Duodenal mucosa (tissue), 2 donors: ENCODE data around the gene TPCN1.

Experiments
- H3K27ac ChIP-seq: one replicate; pipeline ENCODE4 v1.7.0; 2013; ENCODE audit warnings: low read depth, low read length
- H3K27me3 ChIP-seq, 2 donors: one replicate each; pipeline ENCODE4 v1.7.0; 2013; ENCODE audit warnings: low read length in 2 of 2, control low read depth in 1 of 2; ENCODE audit not compliant: insufficient read depth in 2 of 2, control insufficient read depth in 1 of 2
- H3K36me3 ChIP-seq, 2 donors: one replicate each; pipeline ENCODE4 v1.7.0; 2013; ENCODE audit warnings: low read length in 2 of 2, control low read depth in 1 of 2; ENCODE audit not compliant: insufficient read depth in 2 of 2, control insufficient read depth in 1 of 2
- H3K4me1 ChIP-seq, 2 donors: one replicate each; pipeline ENCODE4 v1.7.0; 2013; ENCODE audit warnings: low read length in 2 of 2, control low read depth in 1 of 2; ENCODE audit not compliant: insufficient read depth in 2 of 2, control insufficient read depth in 1 of 2
- H3K4me3 ChIP-seq, 2 donors: one replicate each; pipeline ENCODE4 v1.7.0; 2013; ENCODE audit warnings: low read length in 2 of 2, low read depth in 1 of 2
- H3K9ac ChIP-seq, 2 donors: one replicate each; pipeline ENCODE4 v1.7.0; 2013; ENCODE audit warnings: low read length in 2 of 2, low read depth in 1 of 2
- H3K9me3 ChIP-seq, 2 donors: one replicate each; pipeline ENCODE4 v1.7.0; 2013; ENCODE audit warnings: low read length in 2 of 2, control low read depth in 1 of 2; ENCODE audit not compliant: control insufficient read depth in 1 of 2

The TPCN1 gene

GRCh38 chr12:113241191-113242025 lies 20.1 kb downstream of the TPCN1 start:
- Histone ChIP-seq H3K9ac (peak overlapping the region; percentile 11 to 52), H3K4me1 (peaks cover 82 to 86% of the 10 kb centered on the region in 2 donors), H3K9me3 (no peaks in the 10 kb centered on the region), H3K27me3 (no peaks in the 10 kb centered on the region), H3K4me3 (peak overlapping the region; percentile 9 to 11), H3K36me3 (peaks cover 3 to 16% of the 10 kb centered on the region in 2 donors), H3K27ac (peak overlapping the region; percentile 81)

GRCh38 chr12:113242026-113242418 lies 20.8 kb downstream of the TPCN1 start:
- peak overlapping the region in 1 of 2 donors; percentile 9 for H3K4me3 ChIP-seq
- H3K27ac ChIP-seq: peak overlapping the region; percentile 81
- peaks cover 6 to 22% of the 10 kb centered on the region in 2 donors for H3K36me3 ChIP-seq
- peaks cover 82 to 86% of the 10 kb centered on the region in 2 donors for H3K4me1 ChIP-seq
- H3K9me3 ChIP-seq: no peaks in the 10 kb centered on the region
- H3K9ac ChIP-seq: peak overlapping the region in 1 of 2 donors; percentile 52
- H3K27me3 ChIP-seq: no peaks in the 10 kb centered on the region

- H3K9me3 ChIP-seq: no peaks in the 10 kb centered on the region
- H3K4me1 ChIP-seq: peaks cover 84 to 86% of the 10 kb centered on the region in 2 donors
- peaks cover 6 to 26% of the 10 kb centered on the region in 2 donors for H3K36me3 ChIP-seq
- no peaks in the 10 kb centered on the region for H3K27me3 ChIP-seq
- peak overlapping the region in 1 of 2 donors; percentile 9 for H3K4me3 ChIP-seq
- peak overlapping the region in 1 of 2 donors; percentile 52 for H3K9ac ChIP-seq
- peak overlapping the region; percentile 81 for H3K27ac ChIP-seq
Observed at GRCh38 chr12:113242560-113242959, 21.3 kb downstream of the TPCN1 start.

GRCh38 chr12:113244047-113244460 lies 22.8 kb downstream of the TPCN1 start:
- no peaks in the 10 kb centered on the region for H3K9me3 ChIP-seq
- peak overlapping the region; percentile 15 for H3K27ac ChIP-seq
- H3K4me3 ChIP-seq: peak overlapping the region in 1 of 2 donors; percentile 8
- peaks cover 73 to 76% of the 10 kb centered on the region in 2 donors for H3K4me1 ChIP-seq
- H3K36me3 ChIP-seq: peaks cover 3 to 32% of the 10 kb centered on the region in 2 donors
- H3K27me3 ChIP-seq: no peaks in the 10 kb centered on the region
- H3K9ac ChIP-seq: peak overlapping the region in 1 of 2 donors; percentile 11

DNA sequence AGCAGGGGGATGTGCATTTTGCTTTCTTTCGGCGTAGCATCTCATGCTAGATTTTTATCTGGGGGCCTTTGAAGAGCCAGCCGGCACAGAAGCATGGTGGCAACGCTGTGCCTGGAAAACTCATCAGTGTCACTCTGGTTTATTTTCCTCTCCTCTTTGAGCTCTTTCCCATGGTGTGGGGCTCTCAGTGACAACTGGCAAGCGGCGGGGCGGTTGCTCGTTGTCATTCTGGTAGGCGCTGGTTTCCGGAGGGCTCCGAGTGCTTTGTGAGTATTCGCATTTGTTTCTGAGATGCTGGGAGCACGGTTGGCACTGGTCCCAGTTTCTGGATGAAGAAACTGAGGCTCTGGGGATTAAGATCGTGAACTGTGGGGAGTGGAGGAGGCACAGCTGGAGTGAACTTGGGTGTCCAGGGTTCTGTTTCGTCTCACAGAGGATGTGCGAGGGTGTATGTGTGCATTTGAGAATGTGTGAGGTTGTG lies 23.3 kb downstream of the TPCN1 start:
- H3K27me3 ChIP-seq: no peaks in the 10 kb centered on the region
- peak overlapping the region in 1 of 2 donors; percentile 34 for H3K9ac ChIP-seq
- H3K4me1 ChIP-seq: peaks cover 68 to 72% of the 10 kb centered on the region in 2 donors
- H3K27ac ChIP-seq: peak overlapping the region; percentile 37
- peaks cover 3 to 36% of the 10 kb centered on the region in 2 donors for H3K36me3 ChIP-seq
- H3K9me3 ChIP-seq: no peaks in the 10 kb centered on the region
- H3K4me3 ChIP-seq: peak overlapping the region in 1 of 2 donors; percentile 8

DNA sequence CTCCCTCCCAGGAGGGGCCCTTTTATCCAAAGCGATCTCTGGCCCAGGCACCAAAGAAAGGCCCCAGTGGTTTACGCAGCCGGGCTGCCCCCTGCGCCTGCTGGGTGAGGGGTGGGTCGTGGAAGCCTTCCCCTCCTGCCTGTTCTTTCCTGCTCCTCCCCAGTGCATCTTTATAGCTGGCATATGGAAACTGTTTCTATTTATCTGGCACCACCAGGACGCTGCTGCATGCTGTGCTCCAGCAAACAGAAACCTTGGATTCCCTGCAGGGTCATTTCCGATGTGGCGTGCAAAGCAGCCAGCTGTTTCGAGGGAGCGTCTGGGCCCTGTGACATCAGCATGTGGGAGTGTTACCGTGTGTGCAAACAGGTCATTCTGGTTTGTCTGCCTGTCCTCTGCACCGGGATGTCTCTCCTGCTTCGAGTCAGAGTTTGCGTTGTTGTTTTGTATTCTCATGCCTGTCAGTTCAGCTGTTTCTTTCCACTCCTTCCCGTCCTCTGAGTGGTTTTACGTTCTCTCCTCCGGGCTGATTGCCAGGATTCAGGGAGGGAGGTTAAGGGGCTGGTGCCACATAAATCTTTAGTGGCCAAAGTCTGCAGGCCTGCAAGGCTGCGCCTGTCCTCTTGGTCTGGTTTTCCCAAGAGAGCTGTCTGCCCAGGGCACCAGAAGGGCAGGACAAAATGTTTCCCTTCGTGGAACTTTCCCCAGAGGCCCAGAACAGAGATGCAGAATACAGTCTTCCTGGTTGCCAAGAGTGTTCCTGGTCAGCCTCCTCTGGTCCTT lies 24.6 kb downstream of the TPCN1 start:
- H3K36me3 ChIP-seq: peaks cover 3 to 45% of the 10 kb centered on the region in 2 donors
- peak overlapping the region; percentile 81 for H3K27ac ChIP-seq
- H3K4me1 ChIP-seq: peaks cover 55 to 58% of the 10 kb centered on the region in 2 donors
- H3K27me3 ChIP-seq: no peaks in the 10 kb centered on the region
- peak overlapping the region; percentile 13 to 40 for H3K9ac ChIP-seq
- peak overlapping the region; percentile 30 to 47 for H3K4me3 ChIP-seq
- H3K9me3 ChIP-seq: no peaks in the 10 kb centered on the region

DNA sequence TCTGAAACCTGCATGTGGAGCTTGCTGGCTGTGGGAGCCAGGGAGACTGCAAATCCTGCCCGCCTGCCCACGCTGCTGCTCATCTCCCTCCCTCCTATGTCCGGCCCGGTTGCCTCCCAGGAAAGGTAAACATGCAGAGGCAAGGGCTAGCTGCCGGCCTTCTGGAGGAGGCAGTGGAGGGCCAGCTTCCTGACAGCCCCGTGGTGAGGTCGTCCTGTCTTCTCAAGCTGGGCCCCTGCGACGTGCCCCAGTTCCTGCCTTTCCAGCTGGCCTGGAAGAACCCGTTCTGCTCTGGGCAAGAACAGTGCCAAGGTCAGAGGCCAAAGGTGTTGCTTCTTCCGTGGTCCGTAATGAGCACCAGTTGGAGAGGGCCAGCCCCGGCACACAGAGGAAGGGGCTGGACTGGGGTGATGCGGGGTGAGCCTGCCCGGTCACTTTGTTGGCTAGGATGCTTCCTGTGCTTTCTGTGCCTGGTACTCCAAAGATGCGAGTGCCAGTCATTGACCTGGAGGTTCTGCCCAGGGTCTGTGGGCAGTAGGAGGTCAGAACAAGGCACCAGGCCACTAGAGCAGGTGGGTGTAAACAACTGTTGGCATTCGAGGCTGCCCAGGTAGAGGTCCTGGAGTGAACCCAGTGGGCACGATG lies 25.3 kb downstream of the TPCN1 start:
- Histone ChIP-seq H3K27ac (peak overlapping the region; percentile 81), H3K4me1 (peaks cover 48 to 51% of the 10 kb centered on the region in 2 donors), H3K9me3 (no peaks in the 10 kb centered on the region), H3K9ac (peak overlapping the region; percentile 13 to 40), H3K4me3 (peak overlapping the region; percentile 30 to 47), H3K36me3 (peaks cover 3 to 45% of the 10 kb centered on the region in 2 donors), H3K27me3 (no peaks in the 10 kb centered on the region)

DNA sequence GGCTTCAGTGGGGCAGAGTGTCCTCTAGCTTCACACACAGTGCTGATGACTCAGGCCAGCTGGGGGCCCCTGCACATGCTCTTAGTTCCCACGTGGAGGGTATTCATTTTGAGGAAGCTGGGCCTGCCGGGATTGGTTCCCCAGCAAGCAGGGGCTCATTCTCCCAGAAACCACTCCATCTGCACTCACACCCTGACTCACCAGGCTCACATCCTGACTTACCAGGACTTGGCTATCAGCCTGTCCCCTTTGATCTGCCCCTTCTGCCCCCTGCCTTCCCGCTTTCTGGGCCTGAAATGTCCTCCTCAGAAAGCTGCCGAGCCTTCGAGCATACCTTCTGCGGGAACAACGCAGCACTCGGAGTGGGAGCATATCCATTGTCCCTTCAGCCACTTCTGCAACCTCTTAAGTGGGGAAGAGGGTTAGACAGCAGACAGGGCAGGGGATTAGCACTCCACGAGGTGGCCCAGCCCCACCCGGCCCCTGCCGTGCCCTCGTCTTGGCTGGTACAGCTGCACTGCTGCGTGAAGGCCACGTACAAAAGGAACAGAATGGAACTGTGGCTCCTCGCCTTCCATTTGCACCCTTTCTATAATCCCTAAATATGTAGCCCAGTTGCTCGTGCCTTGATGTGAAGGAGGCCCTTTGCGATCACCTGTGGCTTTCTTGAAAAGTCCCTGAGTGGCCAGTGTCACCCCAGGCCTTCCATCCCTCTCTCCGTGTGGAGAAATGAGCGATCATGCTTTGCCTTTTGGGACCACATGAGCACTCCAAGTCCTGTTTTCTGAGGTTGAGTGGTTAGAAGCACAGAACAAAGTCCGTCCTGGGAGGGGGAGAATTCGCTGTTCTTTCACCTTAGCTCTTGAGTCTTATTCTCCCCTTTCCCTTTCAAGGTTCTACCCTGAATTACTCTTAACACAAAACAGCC lies 26.1 kb downstream of the TPCN1 start:
- Histone ChIP-seq H3K4me3 (no peak overlapping the region), H3K4me1 (peaks cover 40 to 43% of the 10 kb centered on the region in 2 donors), H3K27ac (peak overlapping the region; percentile 81), H3K36me3 (peaks cover 3 to 52% of the 10 kb centered on the region in 2 donors), H3K9ac (peak overlapping the region; percentile 13 to 40), H3K27me3 (no peaks in the 10 kb centered on the region), H3K9me3 (peaks cover 0 to under 1% of the 10 kb centered on the region in 2 donors)
